Measurements from ENCODE around the gene EPGN.

Gene EPGN

GRCh38 chr4:74344031-74344430 is 35.8 kb downstream of the EPGN start:
- no peak for DNase-seq

- no peak for DNase-seq
Observed at GRCh38 chr4:74353858-74354257, 45.6 kb downstream of the EPGN start.

DNA sequence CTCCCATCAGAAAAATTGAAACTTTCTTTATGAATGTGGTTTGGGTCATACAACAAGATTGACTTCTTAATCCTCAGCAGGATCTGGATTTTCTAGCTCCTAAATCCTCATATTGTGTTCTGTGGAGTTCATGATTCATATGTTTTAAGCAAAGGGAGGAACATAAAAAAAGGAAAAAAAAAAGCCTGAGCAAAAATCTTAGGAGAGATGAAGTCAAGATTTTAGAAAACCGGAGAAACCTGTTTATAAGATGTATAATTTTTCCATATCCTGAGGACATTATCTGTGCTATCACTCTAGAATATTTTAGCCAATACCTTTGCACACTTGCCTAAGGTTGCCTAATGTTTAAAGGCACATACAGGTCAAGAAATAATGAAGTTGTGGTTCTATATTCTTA is 49.7 kb downstream of the EPGN start:
- no peak for DNase-seq

DNA sequence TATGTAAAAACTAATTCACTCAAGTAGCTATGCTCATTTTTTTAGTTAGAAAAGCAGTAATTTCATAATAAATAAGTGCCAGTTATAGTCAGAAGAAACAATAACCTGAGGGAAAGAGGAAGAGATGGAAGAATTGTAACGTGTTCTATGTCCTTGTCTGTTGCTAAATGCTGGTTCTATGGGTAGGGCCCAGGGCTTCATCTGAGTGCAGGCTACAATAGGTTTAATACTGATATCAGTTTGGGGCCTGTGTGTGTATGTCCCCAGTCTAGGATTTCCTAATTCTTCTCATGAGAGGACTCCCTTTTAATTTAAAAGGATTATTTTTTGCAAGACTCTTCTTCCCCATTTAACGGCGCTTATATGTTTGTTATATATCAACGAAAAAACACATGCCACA is 53.4 kb downstream of the EPGN start:
- no peak for DNase-seq

GRCh38 chr4:74362347-74362746 is 54.1 kb downstream of the EPGN start:
- no peak for DNase-seq

- DNase-seq = no peak
Observed at GRCh38 chr4:74364256-74364651, 56.0 kb downstream of the EPGN start.

DNA sequence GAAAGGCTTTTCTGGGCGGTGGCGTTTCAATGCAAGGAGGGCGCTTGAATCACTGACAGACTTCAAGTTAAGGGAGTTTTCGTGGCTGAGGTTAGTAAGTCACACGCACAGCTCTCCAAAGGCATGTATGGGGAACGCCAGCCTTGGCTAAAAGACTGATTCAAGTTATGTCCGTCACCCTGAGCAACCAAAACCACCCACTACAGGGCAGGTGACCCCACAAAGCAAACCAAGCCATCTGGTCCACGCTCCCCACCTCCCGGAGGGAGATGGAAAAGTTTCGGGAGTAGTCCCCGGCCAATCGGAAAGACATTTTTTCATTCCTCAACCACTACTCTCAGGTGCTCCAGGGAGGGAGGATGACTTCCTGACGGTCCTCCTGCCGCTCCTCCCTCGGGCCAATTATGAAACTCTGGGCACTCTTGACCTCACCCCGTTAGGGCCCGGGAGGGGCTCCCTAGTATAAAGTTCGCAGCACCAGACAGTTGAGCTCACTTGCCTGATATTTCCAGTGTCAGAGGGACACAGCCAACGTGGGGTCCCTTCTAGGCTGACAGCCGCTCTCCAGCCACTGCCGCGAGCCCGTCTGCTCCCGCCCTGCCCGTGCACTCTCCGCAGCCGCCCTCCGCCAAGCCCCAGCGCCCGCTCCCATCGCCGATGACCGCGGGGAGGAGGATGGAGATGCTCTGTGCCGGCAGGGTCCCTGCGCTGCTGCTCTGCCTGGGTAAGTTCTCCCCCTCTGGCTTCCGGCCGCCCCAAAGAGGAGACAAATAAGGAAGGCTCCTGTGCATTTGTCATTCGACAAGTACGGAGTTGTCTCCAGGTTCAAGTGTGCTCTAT is 56.6 kb downstream of the EPGN start, which contains the start of gene EREG:
TSS of gene EREG (plus strand) at position 494 of the 840 bp plus-strand sequence. CDS start at position 658, 164 bp downstream.
- no peak for DNase-seq

DNA sequence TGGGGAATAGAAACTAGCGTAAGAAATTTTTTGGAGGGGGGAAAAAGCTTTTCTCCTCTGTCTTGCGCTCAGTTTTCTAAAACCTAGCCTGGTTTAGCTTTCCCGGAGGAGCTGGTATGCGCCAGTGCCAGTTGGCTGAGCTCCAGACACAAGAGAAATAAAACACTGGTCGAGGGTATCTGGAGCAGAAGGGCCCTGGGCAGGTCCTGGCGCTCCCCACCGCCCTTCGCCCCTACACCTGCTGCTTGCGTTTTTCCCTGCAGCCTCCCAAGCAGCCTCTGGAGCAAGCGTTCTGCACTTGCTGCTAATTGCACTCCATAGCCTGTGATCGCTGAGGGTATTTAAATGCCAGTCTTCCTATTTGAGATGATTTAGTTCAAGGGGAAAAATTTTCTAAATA is 57.5 kb downstream of the EPGN start:
- DNase-seq = peak; percentile 73

Data from DMS79 (cell line).